H1 (cell line): ENCODE data around the gene SLC34A1. TPM values are rescaled to one million over a fixed set of nuclear protein-coding genes. Genes with fewer than 3 reads are reported as not detected.

Experiments
- CTCF ChIA-PET: fragments of 300-600 bp; sonication (Branson Sonifier 250); formaldehyde crosslinking; loops from one replicate; lab custom pipeline; 2021; ENCODE audit not compliant: partially characterized antibody; lab: Charles Lee
- POLR2A ChIA-PET: fragments of 300-600 bp; sonication (Branson Sonifier 250); formaldehyde crosslinking; loops from one replicate; lab custom pipeline; 2021; ENCODE audit warnings: inconsistent platforms; ENCODE audit not compliant: partially characterized antibody; lab: Charles Lee
- DNase-seq, 2 experiments: peaks; one replicate each; pipeline versions ENCODE4 v3.0.0 to v3.0.0-alpha.2; 2010 to 2022; ENCODE audit warnings: low spot score in 2 of 2, low read depth in 1 of 2, mixed read lengths in 1 of 2
- FAIRE-seq: peaks from 2 replicates; lab custom pipeline; 2011; peaks lifted over from hg19 to GRCh38; lab: Jason Lieb, UNC
- H2AFZ ChIP-seq: 2 replicates; pipeline ENCODE4 v1.8.1; 2012; ENCODE audit warnings: low read length, inconsistent platforms
- H2AK5ac ChIP-seq: 2 replicates; pipeline ENCODE4 v1.6.1; 2013; ENCODE audit warnings: low read depth, low read length
- H2BK120ac ChIP-seq: replicated peaks from 2 replicates; pipeline ENCODE3; 2013; ENCODE audit warnings: low read depth, low read length, inconsistent platforms
- H2BK12ac ChIP-seq: 2 replicates; pipeline ENCODE4 v1.6.1; 2013; ENCODE audit warnings: low read depth, low read length
- H2BK15ac ChIP-seq: 2 replicates; pipeline ENCODE4 v1.6.1; 2013; ENCODE audit warnings: low read length
- H2BK20ac ChIP-seq: 2 replicates; pipeline ENCODE4 v1.6.1; 2013; ENCODE audit warnings: low read length
- H2BK5ac ChIP-seq: 2 replicates; pipeline ENCODE4 v1.6.1; 2013; ENCODE audit warnings: low read depth, low read length
- H3K14ac ChIP-seq: 2 replicates; pipeline ENCODE4 v1.6.1; 2013; ENCODE audit warnings: inconsistent platforms; ENCODE audit not compliant: insufficient read length
- H3K18ac ChIP-seq: 2 replicates; pipeline ENCODE4 v1.6.1; 2013; ENCODE audit warnings: low read length; ENCODE audit errors: extremely low read depth
- H3K23ac ChIP-seq: 2 replicates; pipeline ENCODE4 v1.6.1; 2013; ENCODE audit warnings: inconsistent platforms; ENCODE audit not compliant: insufficient read length
- H3K23me2 ChIP-seq: 2 replicates; pipeline ENCODE4 v1.6.1; 2013; ENCODE audit warnings: low read depth, low read length
- H3K27ac ChIP-seq: 2 replicates; pipeline ENCODE4 v1.6.1; 2011; ENCODE audit warnings: low read depth, low read length, inconsistent platforms
- H3K27me3 ChIP-seq, 4 experiments: replicated peaks in 1 of 4; 1 replicate in 1 of 4; 2 replicates in 3 of 4; pipeline versions ENCODE4 v1.6.1 to v1.8.1; 2011 to 2013; ENCODE audit warnings: low read length in 3 of 4, mild to moderate bottlenecking in 3 of 4, inconsistent platforms in 2 of 4, mixed read lengths in 2 of 4, moderate library complexity in 1 of 4; ENCODE audit not compliant: control insufficient read depth in 3 of 4, insufficient read depth in 3 of 4; ENCODE audit errors: extremely low read depth in 1 of 4
- H3K36me3 ChIP-seq, 4 experiments: 2 replicates each; pipeline versions ENCODE4 v1.6.1 to v1.8.1; 2011 to 2013; ENCODE audit warnings: mild to moderate bottlenecking in 4 of 4, low read length in 3 of 4, moderate library complexity in 2 of 4, control low read depth in 1 of 4, inconsistent platforms in 1 of 4; ENCODE audit not compliant: insufficient read depth in 4 of 4, control insufficient read depth in 2 of 4
- H3K4ac ChIP-seq: replicated peaks from 2 replicates; pipeline ENCODE3; 2013; ENCODE audit warnings: low read length, low read depth, mixed read lengths, inconsistent platforms; ENCODE audit not compliant: insufficient read length
- H3K4me1 ChIP-seq, 4 experiments: replicated peaks in 1 of 4; 1 replicate in 1 of 4; 2 replicates in 3 of 4; pipeline versions ENCODE4 v1.6.1 to v1.8.1; 2011 to 2013; ENCODE audit warnings: low read length in 3 of 4, inconsistent platforms in 2 of 4, mixed read lengths in 1 of 4; ENCODE audit not compliant: insufficient read depth in 4 of 4, control insufficient read depth in 3 of 4
- H3K4me2 ChIP-seq, 2 experiments: 2 replicates each; pipeline versions ENCODE4 v1.6.1 to v1.8.1; 2011 to 2013; ENCODE audit warnings: low read depth in 2 of 2, low read length in 2 of 2, control low read depth in 1 of 2, inconsistent platforms in 1 of 2, mild to moderate bottlenecking in 1 of 2; ENCODE audit not compliant: insufficient read depth in 1 of 2
- H3K4me3 ChIP-seq, 4 experiments: fragments of 200-600, 300-600 bp in 1 of 4; sonication (generic), shearing (Covaris generic), sonication (Bioruptor Twin) in 1 of 4; 2 replicates each; pipeline versions ENCODE4 v1.5.1 to v1.8.1; 2011 to 2016; ENCODE audit warnings: low read length in 4 of 4, low read depth in 3 of 4, control low read depth in 2 of 4, inconsistent platforms in 2 of 4, mild to moderate bottlenecking in 2 of 4, mixed read lengths in 1 of 4, moderate library complexity in 1 of 4; ENCODE audit not compliant: insufficient read depth in 2 of 4; ENCODE audit errors: extremely low read depth in 1 of 4
- H3K56ac ChIP-seq: replicated peaks from 2 replicates; pipeline ENCODE3; 2013; ENCODE audit warnings: low read depth, mild to moderate bottlenecking, mixed read lengths, low read length, inconsistent platforms; ENCODE audit not compliant: insufficient read length
- H3K79me1 ChIP-seq: 2 replicates; pipeline ENCODE4 v1.6.1; 2013; ENCODE audit warnings: low read depth, low read length, control low read depth
- H3K79me2 ChIP-seq, 2 experiments: 2 replicates each; pipeline versions ENCODE4 v1.6.1 to v1.8.1; 2012 to 2013; ENCODE audit warnings: low read length in 2 of 2, mild to moderate bottlenecking in 2 of 2, inconsistent platforms in 1 of 2; ENCODE audit not compliant: insufficient read depth in 2 of 2, control insufficient read depth in 1 of 2
- H3K9ac ChIP-seq, 4 experiments: replicated peaks in 1 of 4; 1 replicate in 1 of 4; 2 replicates in 3 of 4; pipeline versions ENCODE4 v1.6.1 to v1.8.1; 2011 to 2013; ENCODE audit warnings: low read depth in 3 of 4, low read length in 3 of 4, control low read depth in 2 of 4, mild to moderate bottlenecking in 2 of 4, moderate library complexity in 2 of 4, inconsistent platforms in 1 of 4; ENCODE audit errors: extremely low read depth in 1 of 4
- H3K9me3 ChIP-seq, 2 experiments: 2 replicates each; pipeline versions ENCODE4 v1.6.1 to v1.8.1; 2012 to 2013; ENCODE audit warnings: mild to moderate bottlenecking in 2 of 2, moderate library complexity in 2 of 2, control low read depth in 1 of 2, inconsistent platforms in 1 of 2, low read depth in 1 of 2, low read length in 1 of 2, mixed read lengths in 1 of 2; ENCODE audit not compliant: insufficient read depth in 2 of 2
- H4K20me1 ChIP-seq, 2 experiments: replicated peaks in 1 of 2; 2 replicates each; pipeline versions ENCODE3 to v1.8.1; 2011 to 2013; ENCODE audit warnings: inconsistent platforms in 2 of 2, low read length in 2 of 2, mild to moderate bottlenecking in 1 of 2; ENCODE audit not compliant: insufficient read depth in 2 of 2, control insufficient read depth in 1 of 2
- H4K5ac ChIP-seq: 2 replicates; pipeline ENCODE4 v1.6.1; 2013; ENCODE audit warnings: low read length, low read depth, mixed read lengths, inconsistent platforms; ENCODE audit not compliant: insufficient read length
- H4K8ac ChIP-seq: 2 replicates; pipeline ENCODE4 v1.8.0; 2013; ENCODE audit warnings: mild to moderate bottlenecking, moderate library complexity, low read length, inconsistent platforms; ENCODE audit not compliant: insufficient read depth; ENCODE audit errors: extremely low read depth
- H4K91ac ChIP-seq: replicated peaks from 2 replicates; pipeline ENCODE3; 2013; ENCODE audit warnings: low read length, mixed read lengths, inconsistent platforms; ENCODE audit not compliant: insufficient read length
- BACH1 ChIP-seq: IDR thresholded peaks from 2 replicates; pipeline ENCODE4 v1.6.1; 2012; ENCODE audit warnings: low read length, improper control_type of control experiment
- BRCA1 ChIP-seq: IDR thresholded peaks from 2 replicates; pipeline ENCODE4 v1.6.1; 2012; ENCODE audit warnings: low read depth, low read length, improper control_type of control experiment
- JUN ChIP-seq: IDR thresholded peaks from 2 replicates; pipeline ENCODE4 v1.6.1; 2011; ENCODE audit warnings: low read depth, mild to moderate bottlenecking, improper control_type of control experiment, low read length
- KDM4A ChIP-seq: IDR thresholded peaks from one replicate; pipeline ENCODE4 v1.7.1; 2012; ENCODE audit warnings: low read depth, mild to moderate bottlenecking, moderate library complexity, low read length, inconsistent platforms; ENCODE audit not compliant: severe bottlenecking
- POLR2A ChIP-seq, 2 experiments: IDR thresholded peaks; 1 replicate in 1 of 2; 2 replicates in 1 of 2; pipeline ENCODE4 v1.6.1; 2011; ENCODE audit warnings: low read depth in 2 of 2, low read length in 2 of 2, mild to moderate bottlenecking in 2 of 2; ENCODE audit errors: control extremely low read depth in 1 of 2
- RBBP5 ChIP-seq: IDR thresholded peaks from 2 replicates; pipeline ENCODE4 v1.7.1; 2012; ENCODE audit warnings: low read depth, mild to moderate bottlenecking, inconsistent platforms, low read length, moderate library complexity, borderline replicate concordance
- RFX5 ChIP-seq: IDR thresholded peaks from 2 replicates; pipeline ENCODE4 v1.6.1; 2011; ENCODE audit warnings: low read depth, low read length, improper control_type of control experiment, borderline replicate concordance
- RNF2 ChIP-seq: fragments of 200-900, 300-1000 bp; sonication (generic); IDR thresholded peaks from 2 replicates; pipeline ENCODE4 v1.7.1; 2016; ENCODE audit warnings: borderline replicate concordance, low read depth, mild to moderate bottlenecking, antibody characterized with exemption, low read length; ENCODE audit not compliant: poor library complexity, severe bottlenecking; ENCODE audit errors: missing control alignments
- TCF12 ChIP-seq: IDR thresholded peaks from 2 replicates; pipeline ENCODE4 v1.6.1; 2011; ENCODE audit warnings: low read depth, mild to moderate bottlenecking, low read length
- WGBS, 2 experiments: shearing (Covaris generic) in 1 of 2; methylation state at CpG; one replicate each; pipeline versions ENCODE4 v1.1.6 to v1.1.7; 2013 to 2015; ENCODE audit warnings: low lambda C conversion rate in 2 of 2, mixed read lengths in 2 of 2, inconsistent platforms in 1 of 2, low coverage in 1 of 2, missing lambda C conversion rate in 1 of 2; ENCODE audit not compliant: insufficient replicate concordance in 2 of 2, insufficient coverage in 1 of 2, insufficient read length in 1 of 2; ENCODE audit errors: extremely low coverage in 1 of 2, missing lambda C conversion rate in 1 of 2; 5-methylcytosine and 5-hydroxymethylcytosine counted together
- polyA plus RNA-seq, 7 experiments: library from polyadenylated mRNA; depleted of rRNA in 3 of 7; stranded (reverse) in 5 of 7; unstranded in 2 of 7; fragments of >200 nt in 5 of 7; fragments of 200-250 nt in 2 of 7; gene quantifications; 1 replicate in 5 of 7; 2 replicates in 1 of 7; 4 replicates in 1 of 7; pipeline versions ENCODE4 v1.2.1 to v1.2.3, GENCODE V29; 2011 to 2013; ENCODE audit warnings: missing spikeins in 2 of 7, mixed read lengths in 2 of 7
- total RNA-seq: library from RNA; stranded (reverse); fragmentation: NEBNext Ultra II Directional; extraction: Animal tissue kit (Norgen Biotek cat#: 25700); gene quantifications from 2 replicates; pipeline ENCODE4 v1.2.1, GENCODE V29; 2021
- TF ChIP-seq, protein P1 (sequence below): IDR thresholded peaks from 2 replicates; pipeline ENCODE4 v1.6.1; 2012; ENCODE audit warnings: inconsistent platforms

The SLC34A1 gene
- total and polyA plus RNA-seq, 2 of the 8 experiments (the other 6 are each of a cell fraction or from before 2014, with no cell fraction given), result not detected

DNA sequence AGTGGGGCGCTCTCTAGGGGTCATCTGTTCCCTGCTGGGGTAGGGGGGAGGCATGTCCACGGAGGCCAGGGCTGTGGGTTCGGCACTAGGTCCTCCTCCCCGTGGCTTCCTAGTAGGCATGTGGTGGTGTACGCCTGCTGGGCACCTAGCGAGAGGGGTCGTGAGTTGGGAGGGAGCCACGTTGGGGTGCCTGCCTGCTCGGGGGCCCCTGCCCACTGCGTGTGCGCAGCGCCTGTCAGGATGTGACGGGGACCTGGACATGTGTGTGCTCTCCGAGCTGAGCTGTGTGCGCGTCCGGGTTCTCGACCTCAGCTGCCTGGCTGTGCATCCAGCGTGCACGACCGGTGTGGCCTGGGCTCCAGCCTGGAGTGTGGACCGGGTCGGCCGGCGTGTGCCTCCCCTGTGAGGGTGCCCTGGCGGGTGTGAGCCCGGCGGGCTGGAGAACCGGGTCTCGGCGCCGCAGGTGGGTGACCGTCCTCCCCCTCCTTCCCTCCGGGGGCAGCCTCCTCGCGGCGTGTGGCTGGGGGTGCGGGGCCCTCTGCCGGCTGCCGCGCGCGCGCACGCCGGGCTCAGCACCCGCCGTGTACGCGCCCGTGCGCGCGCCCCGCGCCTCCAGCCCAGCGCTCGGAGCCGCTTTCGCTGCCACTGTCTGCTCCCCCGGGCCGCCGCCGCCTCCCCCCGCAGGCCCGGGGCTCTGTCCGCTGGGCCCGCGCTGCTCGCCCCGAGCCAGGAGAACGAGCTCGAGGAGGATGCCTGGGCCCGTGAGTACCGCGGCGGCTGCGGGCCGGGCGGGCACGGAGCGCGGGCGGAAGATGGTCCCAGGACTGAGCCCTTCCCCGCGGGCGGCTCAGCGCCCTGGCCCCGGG lies 62.2 kb downstream of the SLC34A1 start, which contains the start of gene PRR7:
TSS of gene PRR7 (plus strand) at position 615 of the 866 bp plus-strand sequence. CDS start 8,254 bp downstream, outside the sequence.
- H3K4me1 ChIP-seq, result peaks cover 0 to 30% (median 15%) of the 10 kb centered on the region in 4 experiments; a peak in 6 of 7 replicates
- H3K4ac ChIP-seq, result peak within 1 kb of the TSS; percentile 87
- no peak for FAIRE-seq
- peak in 1 of 2 experiments; percentile 81 for DNase-seq
- peaks cover 0 to 7% of the 10 kb centered on the region in 2 experiments for H4K20me1 ChIP-seq
- no peak within 1 kb of the TSS for H3K56ac ChIP-seq
- peak within 1 kb of the TSS; percentile 89 to 93 for H3K4me2 ChIP-seq
- POLR2A ChIA-PET, result interaction anchor here (0.6 to 67.5 kb wide), 17 partner anchors 10 to 142 kb away, joined by 3 to 3349 read pairs (median 8); partner anchors contain the start of genes DBN1, DOK3, F12 and GRK6
- peak within 1 kb of the TSS; percentile 93 for H3K18ac ChIP-seq
- H3K23ac ChIP-seq, result no peak within 1 kb of the TSS
- WGBS, 2 experiments, result 7% methylated on average over 48 of the region's 89 CpGs; no CpG with 5 or more reads in 1 of the 2 experiments
- no peaks in the 10 kb centered on the region for H3K79me2 ChIP-seq
- no peak within 1 kb of the TSS for H2BK20ac ChIP-seq
- 0 out of 2 replicates have a peak within 1 kb of the TSS, but pooled peaks have one; percentile 14 for H2AFZ ChIP-seq
- H3K4me3 ChIP-seq, result peak within 1 kb of the TSS; percentile 46 to 74 (median 64)
- CTCF ChIA-PET, result interaction anchor here (0.6 to 23.6 kb wide), 11 partner anchors 7 to 138 kb away, joined by 3 to 430 read pairs (median 5); partner anchors contain the start of genes F12, PDLIM7, PFN3 and SLC34A1
- H3K23me2 ChIP-seq, result peaks cover 9% of the 10 kb centered on the region
- H4K91ac ChIP-seq, result peak within 1 kb of the TSS; percentile 99
- H3K9me3 ChIP-seq, result no peaks in the 10 kb centered on the region
- H3K9ac ChIP-seq, result peak within 1 kb of the TSS; percentile 7 to 76 (median 72); a peak in 6 of 7 replicates
- peak within 1 kb of the TSS; percentile 59 for H3K27ac ChIP-seq
- peak within 1 kb of the TSS; percentile 88; the same call in 1 of the 2 replicates for H2BK15ac ChIP-seq
- peak within 1 kb of the TSS; percentile 68; the same call in 1 of the 2 replicates for H2BK5ac ChIP-seq
- H4K5ac ChIP-seq, result peak within 1 kb of the TSS; percentile 93
- H3K27me3 ChIP-seq, result peaks cover 0 to 13% (median 5%) of the 10 kb centered on the region in 4 experiments; a peak in 5 of 7 replicates
- H2AK5ac ChIP-seq, result no peak within 1 kb of the TSS
- H3K79me1 ChIP-seq, result no peaks in the 10 kb centered on the region; the same call in none of the 2 replicates
- no peak within 1 kb of the TSS for H3K14ac ChIP-seq
- H4K8ac ChIP-seq, result peak within 1 kb of the TSS; percentile 87
- H2BK120ac ChIP-seq, result peak within 1 kb of the TSS; percentile 30
- H3K36me3 ChIP-seq, result peaks cover under 1 to 4% (median under 1%) of the 10 kb centered on the region in 4 experiments; a peak in 2 of 8 replicates
- H2BK12ac ChIP-seq, result peak within 1 kb of the TSS; percentile 45; the same call in 1 of the 2 replicates
- TF ChIP-seq RNF2 (no peak), RBBP5 (no peak; the same call in 1 of the 2 replicates), POLR2A (IDR thresholded peaks at IDR 0.05; ENCODE audit: control extremely low read depth in 1 of 2, low read depth in 2 of 2, low read length in 2 of 2) (peak in 1 of 2 experiments; percentile 75; a peak in 2 of 3 replicates), TCF12 (no peak), RFX5 (no peak), KDM4A (peak; percentile 34), JUN (no peak), BRCA1 (no peak), BACH1 (no peak)
- TF ChIP-seq, protein P1, sequence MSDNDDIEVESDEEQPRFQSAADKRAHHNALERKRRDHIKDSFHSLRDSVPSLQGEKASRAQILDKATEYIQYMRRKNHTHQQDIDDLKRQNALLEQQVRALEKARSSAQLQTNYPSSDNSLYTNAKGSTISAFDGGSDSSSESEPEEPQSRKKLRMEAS, result peak; percentile 23; the same call in 1 of the 2 replicates
